Activated CD8-positive, alpha-beta T cell treated with anti-CD3 and anti-CD28 coated beads for 36 hours (primary cell): Measurements from ENCODE around the gene LARGE2. TPM values are rescaled to one million over a fixed set of nuclear protein-coding genes. Genes with fewer than 3 reads are reported as not detected.

Experiments
- ATAC-seq: fragments of 200-7000 bp; cut with Tn5 transposase; one replicate; pipeline ENCODE4 v1.10.0; 2021; ENCODE audit warnings: mild to moderate bottlenecking, moderate library complexity
- CTCF ChIA-PET: fragments of 350-600 bp; sonication (Branson Sonifier 250); formaldehyde crosslinking; loops from one replicate; lab custom pipeline; 2021; ENCODE audit warnings: antibody characterized with exemption; lab: Charles Lee
- POLR2A ChIA-PET: fragments of 350-600 bp; sonication (Branson Sonifier 250); formaldehyde crosslinking; loops from one replicate; lab custom pipeline; 2021; ENCODE audit warnings: antibody characterized with exemption; lab: Charles Lee
- DNase-seq: peaks from one replicate; pipeline ENCODE4 v3.0.0-alpha.2; 2020
- H3K27ac Mint-ChIP-seq: one replicate; pipeline ENCODE4 v1.8.0; 2021; ENCODE audit warnings: mild to moderate bottlenecking, mixed read lengths
- H3K27me3 Mint-ChIP-seq: one replicate; pipeline ENCODE4 v1.8.0; 2021; ENCODE audit warnings: mixed read lengths
- H3K36me3 Mint-ChIP-seq: one replicate; pipeline ENCODE4 v1.8.0; 2021; ENCODE audit warnings: low read depth, mixed read lengths
- H3K4me1 Mint-ChIP-seq: one replicate; pipeline ENCODE4 v1.8.0; 2021; ENCODE audit warnings: low read depth, mixed read lengths
- H3K4me3 Mint-ChIP-seq: one replicate; pipeline ENCODE4 v1.8.0; 2021; ENCODE audit warnings: mild to moderate bottlenecking, moderate library complexity, mixed read lengths
- H3K9me3 Mint-ChIP-seq: one replicate; pipeline ENCODE4 v1.8.0; 2021; ENCODE audit warnings: mixed read lengths
- CTCF ChIP-seq: fragments of 200-600 bp; IDR thresholded peaks from one replicate; pipeline ENCODE4 v1.8.0; 2022; ENCODE audit warnings: antibody characterized with exemption, mild to moderate bottlenecking
- intact Hi-C: fragments of 100-400 bp; cut with micrococcal nuclease; formaldehyde crosslinking; loops from one replicate; pipeline ENCODE4 v1.10.0; 2022
- total RNA-seq, 2 experiments: library from RNA; stranded (reverse); gene quantifications; one replicate each; pipeline ENCODE4 v1.2.3, GENCODE V29; 2021

Gene LARGE2
- total RNA-seq, 2 experiments from 2014 or later: 0.70 to 1.1 TPM

- ChIA-PET CTCF (interaction anchor here (2.7 kb wide), 1 partner anchor 22 kb away, joined by 12 read pairs; no protein-coding TSS in a partner anchor), POLR2A (no interaction called here)
- H3K27me3 Mint-ChIP-seq: no peaks in the 10 kb centered on the region
- ATAC-seq (no peak), DNase-seq (no peak)
- intact Hi-C loops: no loop called here
- no peak overlapping the region for H3K27ac Mint-ChIP-seq
- H3K4me1 Mint-ChIP-seq: no peaks in the 10 kb centered on the region
- H3K4me3 Mint-ChIP-seq: no peak overlapping the region
- H3K36me3 Mint-ChIP-seq: peaks cover 10% of the 10 kb centered on the region
- no peaks in the 10 kb centered on the region for H3K9me3 Mint-ChIP-seq
- TF ChIP-seq CTCF: no peak
Measured at GRCh38 chr11:45942381-45942780, 19.9 kb downstream of the LARGE2 start.

DNA sequence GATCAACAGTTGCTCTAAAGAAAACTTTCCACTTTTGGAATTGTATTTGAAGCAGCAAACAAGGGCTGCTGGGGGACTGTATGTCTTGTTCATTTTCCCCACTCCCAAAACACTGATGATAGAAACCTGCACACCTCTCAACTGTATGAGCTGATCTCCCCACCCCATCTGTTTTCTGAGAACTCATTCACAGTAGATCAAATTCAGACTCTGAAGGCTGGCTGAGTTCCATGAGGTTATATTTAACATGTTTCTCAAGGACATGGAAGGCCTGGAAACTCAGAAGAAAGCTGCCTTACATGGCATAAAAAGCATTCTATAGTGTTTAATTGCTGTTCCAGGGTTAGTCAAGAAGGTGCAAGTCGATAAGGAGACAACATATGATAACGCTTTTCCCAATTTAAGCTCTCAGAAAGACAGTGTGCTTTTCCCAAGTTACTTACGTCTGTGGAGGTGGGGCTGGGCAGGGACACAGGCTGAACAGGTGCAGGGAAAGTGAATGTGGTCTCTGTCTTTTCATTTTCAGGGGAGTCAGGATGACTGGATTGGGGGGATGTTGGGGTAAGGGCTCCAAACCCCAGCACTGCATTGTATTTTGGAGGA is 23.0 kb downstream of the LARGE2 start:
- ATAC-seq: no peak
- POLR2A ChIA-PET: no interaction called here
- Mint-ChIP-seq H3K27ac (no peak overlapping the region), H3K4me1 (no peaks in the 10 kb centered on the region), H3K9me3 (no peaks in the 10 kb centered on the region), H3K36me3 (peaks cover 16% of the 10 kb centered on the region), H3K27me3 (no peaks in the 10 kb centered on the region), H3K4me3 (no peak overlapping the region)
- no peak for DNase-seq
- TF ChIP-seq CTCF: no peak
- intact Hi-C loops: no loop called here
- CTCF ChIA-PET: interaction anchor here (0.8 to 1.1 kb wide), 3 partner anchors 20 to 61 kb away, joined by 3 read pairs; no protein-coding TSS in a partner anchor

DNA sequence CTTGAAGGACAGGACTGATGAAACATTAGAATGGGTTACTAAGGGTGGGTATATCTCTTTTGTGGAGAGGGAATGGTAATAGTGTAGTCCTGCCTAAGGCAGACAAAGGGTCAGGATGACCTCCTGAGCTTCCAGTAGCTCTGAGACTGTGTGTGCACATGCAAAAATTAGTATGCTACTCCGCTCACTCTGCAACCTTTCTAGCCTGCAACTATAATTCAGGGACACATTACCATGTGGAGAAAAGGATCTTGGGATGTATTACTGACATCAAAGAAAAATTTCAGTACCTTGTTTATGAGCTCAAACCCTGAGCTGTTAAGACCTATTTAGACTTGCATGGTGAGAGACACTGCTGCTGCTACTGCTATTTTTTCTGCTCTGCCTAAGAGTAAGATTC is 25.4 kb downstream of the LARGE2 start:
- ATAC-seq (no peak), DNase-seq (no peak)
- Mint-ChIP-seq H3K27ac (no peak overlapping the region), H3K36me3 (peaks cover 18% of the 10 kb centered on the region), H3K27me3 (no peaks in the 10 kb centered on the region), H3K9me3 (no peaks in the 10 kb centered on the region), H3K4me1 (no peaks in the 10 kb centered on the region), H3K4me3 (no peak overlapping the region)
- CTCF ChIA-PET: interaction anchor here (1.4 to 5.9 kb wide), 2 partner anchors 16 to 22 kb away, joined by 3 to 51 read pairs; no protein-coding TSS in a partner anchor
- POLR2A ChIA-PET: no interaction called here
- intact Hi-C loops: no loop called here
- TF ChIP-seq CTCF: no peak

DNA sequence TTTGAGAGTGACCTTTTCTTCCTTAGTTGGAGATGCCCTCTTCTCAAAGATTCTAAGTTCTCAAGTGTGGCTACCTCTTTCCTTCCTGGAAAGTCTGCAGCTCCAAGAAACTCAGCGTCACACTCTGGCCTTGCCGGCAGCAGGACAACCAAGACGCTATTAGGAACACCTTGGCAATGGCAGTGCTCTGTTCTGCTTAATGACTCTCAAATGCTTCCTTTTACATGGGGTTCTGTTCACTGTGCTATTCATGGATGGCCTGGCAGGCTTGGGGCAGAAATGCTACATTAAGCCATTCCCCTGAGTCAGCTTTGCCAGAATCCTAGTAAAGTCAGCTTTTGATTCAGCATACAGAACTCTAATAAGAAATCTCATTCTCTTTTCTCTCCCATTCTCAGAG is 25.9 kb downstream of the LARGE2 start:
- Mint-ChIP-seq H3K36me3 (peaks cover 18% of the 10 kb centered on the region), H3K27me3 (no peaks in the 10 kb centered on the region), H3K4me3 (no peak overlapping the region), H3K4me1 (no peaks in the 10 kb centered on the region), H3K27ac (no peak overlapping the region), H3K9me3 (no peaks in the 10 kb centered on the region)
- intact Hi-C loops: no loop called here
- ATAC-seq (no peak), DNase-seq (no peak)
- ChIA-PET CTCF (interaction anchor here (1.4 to 5.9 kb wide), 2 partner anchors 16 to 22 kb away, joined by 3 to 51 read pairs; no protein-coding TSS in a partner anchor), POLR2A (no interaction called here)
- no peak for TF ChIP-seq CTCF

GRCh38 chr11:45949992-45950407 is 27.5 kb downstream of the LARGE2 start:
- no peaks in the 10 kb centered on the region for H3K27me3 Mint-ChIP-seq
- no peak for TF ChIP-seq CTCF
- CTCF ChIA-PET: interaction anchor here (1.6 to 5.9 kb wide), 2 partner anchors 9 to 14 kb away, joined by 4 to 51 read pairs; no protein-coding TSS in a partner anchor
- no peaks in the 10 kb centered on the region for H3K9me3 Mint-ChIP-seq
- H3K4me3 Mint-ChIP-seq: no peak overlapping the region
- H3K27ac Mint-ChIP-seq: no peak overlapping the region
- intact Hi-C loops: no loop called here
- H3K4me1 Mint-ChIP-seq: no peaks in the 10 kb centered on the region
- no peak for ATAC-seq
- POLR2A ChIA-PET: interaction anchor here (0.6 kb wide), 1 partner anchor 714 kb away, joined by 4 read pairs; no protein-coding TSS in a partner anchor
- no peak for DNase-seq
- H3K36me3 Mint-ChIP-seq: peaks cover 17% of the 10 kb centered on the region
